IPS-18c (cell line): ENCODE results near the gene DMXL1.
A peak's percentile ranks its signal among the peaks of the same experiment; 100 is the strongest.
"Not testable (repeated sequence)": the region's sequence is repeated elsewhere in the genome, so short reads cannot be mapped to it uniquely, and the experiment has no call there.

ENCODE experiments used
- H3K4me3 ChIP-seq: 2 replicates; pipeline ENCODE4 v1.7.0; 2013; ENCODE audit warnings: low read depth, mild to moderate bottlenecking, low read length, moderate library complexity; ENCODE audit not compliant: insufficient read depth
- H3K9me3 ChIP-seq: one replicate; pipeline ENCODE4 v1.6.1; 2013; ENCODE audit warnings: mild to moderate bottlenecking, low read length, moderate library complexity; ENCODE audit not compliant: control insufficient read depth, insufficient read depth

Gene DMXL1

GRCh38 chr5:119218830-119219782 is 148.2 kb downstream of the DMXL1 start:
- H3K4me3 ChIP-seq = no peak overlapping the region
- H3K9me3 ChIP-seq = no peaks in the 10 kb centered on the region

GRCh38 chr5:119220576-119221197 is 149.8 kb downstream of the DMXL1 start:
- H3K4me3 ChIP-seq = no peak overlapping the region
- H3K9me3 ChIP-seq = no peaks in the 10 kb centered on the region

GRCh38 chr5:119221330-119221729 is 150.4 kb downstream of the DMXL1 start:
- no peaks in the 10 kb centered on the region for H3K9me3 ChIP-seq

GRCh38 chr5:119229950-119230349 is 159.1 kb downstream of the DMXL1 start:
- Histone ChIP-seq H3K4me3 (no peak overlapping the region), H3K9me3 (no peaks in the 10 kb centered on the region)

More at GRCh38 chr5:119221330-119221729, 150.4 kb downstream of the DMXL1 start:
- H3K4me3 ChIP-seq = no peak overlapping the region

- H3K9me3 ChIP-seq = no peaks in the 10 kb centered on the region
These were observed 167.6 kb downstream of the DMXL1 start for GRCh38 chr5:119238265-119239118.

GRCh38 chr5:119239119-119239417 is 168.2 kb downstream of the DMXL1 start:
- no peak overlapping the region for H3K4me3 ChIP-seq
- no peaks in the 10 kb centered on the region for H3K9me3 ChIP-seq

More at GRCh38 chr5:119238265-119239118, 167.6 kb downstream of the DMXL1 start:
- no peak overlapping the region for H3K4me3 ChIP-seq

- not testable (repeated sequence) for H3K9me3 ChIP-seq, H3K4me3 ChIP-seq
These were observed 168.9 kb downstream of the DMXL1 start for GRCh38 chr5:119239826-119240225.

- Histone ChIP-seq H3K4me3 (no peak overlapping the region), H3K9me3 (no peaks in the 10 kb centered on the region)
These were observed 173.0 kb downstream of the DMXL1 start for GRCh38 chr5:119243888-119244287.

GRCh38 chr5:119250946-119251901 is 180.3 kb downstream of the DMXL1 start:
- Histone ChIP-seq H3K4me3 (no peak overlapping the region), H3K9me3 (no peaks in the 10 kb centered on the region)

GRCh38 chr5:119255571-119256356 is 184.9 kb downstream of the DMXL1 start:
- Histone ChIP-seq H3K9me3 (peaks cover 2% of the 10 kb centered on the region), H3K4me3 (no peak overlapping the region)

GRCh38 chr5:119257613-119258012 is 186.7 kb downstream of the DMXL1 start:
- H3K9me3 ChIP-seq = peaks cover 2% of the 10 kb centered on the region
- H3K4me3 ChIP-seq = no peak overlapping the region

- H3K9me3 ChIP-seq = no peaks in the 10 kb centered on the region
- H3K4me3 ChIP-seq = no peak overlapping the region
These were observed 192.8 kb downstream of the DMXL1 start for GRCh38 chr5:119263639-119264038.

GRCh38 chr5:119264186-119264585 is 193.3 kb downstream of the DMXL1 start:
- H3K9me3 ChIP-seq = no peaks in the 10 kb centered on the region
- H3K4me3 ChIP-seq = no peak overlapping the region

GRCh38 chr5:119267958-119268386 is 197.1 kb downstream of the DMXL1 start:
- Histone ChIP-seq H3K4me3 (peak overlapping the region; percentile 70), H3K9me3 (no peaks in the 10 kb centered on the region)

- H3K9me3 ChIP-seq = no peaks in the 10 kb centered on the region
These were observed 197.6 kb downstream of the DMXL1 start for GRCh38 chr5:119268387-119269060.

More at GRCh38 chr5:119268387-119269060, 197.6 kb downstream of the DMXL1 start:
- peak overlapping the region; percentile 70 for H3K4me3 ChIP-seq
